ENCODE results near the gene TLR5. TPM values are rescaled to one million over a fixed set of nuclear protein-coding genes. Genes with fewer than 3 reads are reported as not detected.

The TLR5 gene
- total RNA-seq, 2 donors from 2014 or later, result 1.3 to 3.5 TPM

- intact Hi-C loops (cut with DNase I, micrococcal nuclease), result loop anchor here in 1 of 2 donors (5.0 to 10.0 kb wide), 2 partner anchors 292 to 350 kb away; partner anchors contain the start of gene FAM177B
- DNase-seq, result peak; percentile 10 to 55
Observed at GRCh38 chr1:223084464-223084866, 58.6 kb downstream of the TLR5 start.

GRCh38 chr1:223083831-223084230, 59.2 kb downstream of the TLR5 start:
- DNase-seq, result no peak
- no peak for ATAC-seq
- intact Hi-C loops (cut with DNase I, micrococcal nuclease), result loop anchor here in 1 of 2 donors (5.0 to 10.0 kb wide), 2 partner anchors 292 to 349 kb away; partner anchors contain the start of gene FAM177B

More at GRCh38 chr1:223084464-223084866, 58.6 kb downstream of the TLR5 start:
- ATAC-seq, result no peak

- DNase-seq, result no peak
- intact Hi-C loops (cut with DNase I, micrococcal nuclease), result loop anchor here in 1 of 2 donors (5.0 to 10.0 kb wide), 2 partner anchors 291 to 348 kb away; partner anchors contain the start of gene FAM177B
- no peak for ATAC-seq
Observed at GRCh38 chr1:223082914-223083313, 60.1 kb downstream of the TLR5 start.

- intact Hi-C loops (cut with DNase I, micrococcal nuclease), result loop anchor here in 1 of 2 donors (5.0 to 10.0 kb wide), 2 partner anchors 289 to 347 kb away; partner anchors contain the start of gene FAM177B
- DNase-seq (peak; percentile 83), ATAC-seq (peak; percentile 100)
Observed at GRCh38 chr1:223081181-223081994, 61.7 kb downstream of the TLR5 start.

- intact Hi-C loops (cut with DNase I, micrococcal nuclease), result no loop called here
- DNase-seq, result no peak
Observed at GRCh38 chr1:223079498-223079897, 63.5 kb downstream of the TLR5 start.

GRCh38 chr1:223077247-223077833, 65.7 kb downstream of the TLR5 start:
- intact Hi-C loops (cut with DNase I, micrococcal nuclease), result no loop called here

More at GRCh38 chr1:223079498-223079897, 63.5 kb downstream of the TLR5 start:
- ATAC-seq, result no peak

GRCh38 chr1:223076362-223076761, 66.7 kb downstream of the TLR5 start:
- DNase-seq (no peak), ATAC-seq (no peak)
- intact Hi-C loops (cut with DNase I, micrococcal nuclease), result no loop called here

More at GRCh38 chr1:223077247-223077833, 65.7 kb downstream of the TLR5 start:
- ATAC-seq, result no peak
- DNase-seq, result no peak

GRCh38 chr1:223075834-223076233, 67.2 kb downstream of the TLR5 start:
- intact Hi-C loops (cut with DNase I, micrococcal nuclease), result no loop called here

GRCh38 chr1:223074445-223075300, 68.4 kb downstream of the TLR5 start:
- no peak for ATAC-seq
- intact Hi-C loops (cut with DNase I, micrococcal nuclease), result no loop called here
- DNase-seq, result no peak

More at GRCh38 chr1:223075834-223076233, 67.2 kb downstream of the TLR5 start:
- ATAC-seq (no peak), DNase-seq (no peak)

- no peak for DNase-seq
- ATAC-seq, result no peak
- intact Hi-C loops (cut with DNase I, micrococcal nuclease), result no loop called here
Observed at GRCh38 chr1:223068900-223069665, 74.0 kb downstream of the TLR5 start.

GRCh38 chr1:223067914-223068313, 75.1 kb downstream of the TLR5 start:
- no peak for ATAC-seq
- intact Hi-C loops (cut with DNase I, micrococcal nuclease), result no loop called here
- no peak for DNase-seq

- ATAC-seq (no peak), DNase-seq (no peak)
- intact Hi-C loops (cut with DNase I, micrococcal nuclease), result no loop called here
Observed at GRCh38 chr1:223066415-223066814, 76.6 kb downstream of the TLR5 start.

- no peak for ATAC-seq
- intact Hi-C loops (cut with DNase I, micrococcal nuclease), result no loop called here
- no peak for DNase-seq
Observed at GRCh38 chr1:223062177-223062576, 80.9 kb downstream of the TLR5 start.

GRCh38 chr1:223059526-223059925, 83.5 kb downstream of the TLR5 start:
- DNase-seq, result no peak
- intact Hi-C loops (cut with DNase I, micrococcal nuclease), result no loop called here
- ATAC-seq, result no peak
